Vagina (tissue), 2 donors: ENCODE measurements around the gene MARCHF9. TPM values are rescaled to one million over a fixed set of nuclear protein-coding genes. Genes with fewer than 3 reads are reported as not detected.
A peak's percentile ranks its signal among the peaks of the same experiment; 100 is the strongest.
"Not testable (repeated sequence)": the region's sequence is repeated elsewhere in the genome, so short reads cannot be mapped to it uniquely, and the experiment has no call there.

Source experiments
- DNase-seq, 2 donors: peaks; one replicate each; pipeline ENCODE4 v3.0.0-alpha.2; 2017; ENCODE audit errors: extremely low spot score in 2 of 2
- H3K27ac ChIP-seq: fragments of 200-600 bp; sonication (generic); one replicate; pipeline ENCODE4 v1.5.1; 2019
- H3K27me3 ChIP-seq: fragments of 200-600 bp; sonication (generic); one replicate; pipeline ENCODE4 v1.5.1; 2019
- H3K36me3 ChIP-seq, 2 donors: fragments of 200-600 bp; sonication (generic); one replicate each; pipeline ENCODE4 v1.5.1; 2017 to 2019
- H3K4me1 ChIP-seq: fragments of 200-600 bp; sonication (generic); one replicate; pipeline ENCODE4 v1.5.1; 2019
- H3K4me3 ChIP-seq, 2 donors: fragments of 200-600 bp; sonication (generic); 1 replicate in 1 of 2; 2 replicates in 1 of 2; pipeline ENCODE4 v1.5.1; 2016 to 2019
- H3K9me3 ChIP-seq: fragments of 200-600 bp; sonication (generic); one replicate; pipeline ENCODE4 v1.5.1; 2019
- CTCF ChIP-seq, 3 experiments: fragments of 450-650 bp in 2 of 3; fragments of 200-600 bp in 1 of 3; sonication (generic) in 1 of 3; IDR thresholded peaks; one replicate each; pipeline ENCODE4 v1.5.1; 2017 to 2019; ENCODE audit warnings: antibody characterized with exemption in 3 of 3, mild to moderate bottlenecking in 2 of 3, moderate library complexity in 2 of 3
- POLR2A ChIP-seq, 2 donors: fragments of 450-650 bp; IDR thresholded peaks; one replicate each; pipeline ENCODE4 v1.6.1; 2017; ENCODE audit warnings: antibody characterized with exemption in 2 of 2, mild to moderate bottlenecking in 2 of 2, moderate library complexity in 2 of 2
- POLR2AphosphoS5 ChIP-seq, 2 donors: sonication (generic); formaldehyde crosslinking; IDR thresholded peaks; one replicate each; pipeline ENCODE4 v1.9.0; 2017; ENCODE audit warnings: antibody characterized with exemption in 2 of 2, mild to moderate bottlenecking in 2 of 2, low read depth in 1 of 2; ENCODE audit not compliant: insufficient read depth in 1 of 2
- intact Hi-C: fragments of 100-400 bp; cut with DNase I; formaldehyde crosslinking; loops from one replicate; pipeline ENCODE4 v1.15.1; 2023
- total RNA-seq: library from RNA; depleted of rRNA; stranded (reverse); fragments of >200 nt; gene quantifications from one replicate; pipeline ENCODE4 v1.2.3, GENCODE V29; 2016

Gene MARCHF9
- total RNA-seq, 1 donor from 2014 or later: 8.3 TPM

GRCh38 chr12:57717846-57718640 is 36.9 kb upstream of the MARCHF9 start:
- no peaks in the 10 kb centered on the region for H3K27me3 ChIP-seq
- peak; percentile 56 to 70 for DNase-seq
- intact Hi-C loops: no loop called here
- H3K27ac ChIP-seq: no peak overlapping the region
- no peaks in the 10 kb centered on the region for H3K9me3 ChIP-seq
- H3K4me3 ChIP-seq: no peak overlapping the region
- no peaks in the 10 kb centered on the region for H3K4me1 ChIP-seq
- H3K36me3 ChIP-seq: peaks cover 0 to 66% of the 10 kb centered on the region in 2 donors
- TF ChIP-seq POLR2AphosphoS5 (IDR thresholded peaks at IDR 0.05; ENCODE audit: insufficient read depth in 1 of 2, low read depth in 1 of 2) (no peak), CTCF (IDR thresholded peaks at IDR 0.05) (no peak), POLR2A (IDR thresholded peaks at IDR 0.05) (no peak)

- DNase-seq: peak; percentile 16 to 52
- no peaks in the 10 kb centered on the region for H3K4me1 ChIP-seq
- no peak overlapping the region for H3K4me3 ChIP-seq
- no peaks in the 10 kb centered on the region for H3K27me3 ChIP-seq
- H3K9me3 ChIP-seq: no peaks in the 10 kb centered on the region
- H3K27ac ChIP-seq: no peak overlapping the region
- H3K36me3 ChIP-seq: peaks cover 0 to 62% of the 10 kb centered on the region in 2 donors
- intact Hi-C loops: no loop called here
- TF ChIP-seq POLR2A (IDR thresholded peaks at IDR 0.05): no peak
- TF ChIP-seq POLR2AphosphoS5 (IDR thresholded peaks at IDR 0.05; ENCODE audit: insufficient read depth in 1 of 2, low read depth in 1 of 2): no peak
- no peak for TF ChIP-seq CTCF (IDR thresholded peaks at IDR 0.05)
These were observed 36.0 kb upstream of the MARCHF9 start for GRCh38 chr12:57718641-57719528.

- intact Hi-C loops: no loop called here
- Histone ChIP-seq H3K27me3 (no peaks in the 10 kb centered on the region), H3K4me3 (no peak overlapping the region), H3K4me1 (no peaks in the 10 kb centered on the region), H3K27ac (no peak overlapping the region), H3K36me3 (peaks cover 0 to 62% of the 10 kb centered on the region in 2 donors), H3K9me3 (no peaks in the 10 kb centered on the region)
- TF ChIP-seq CTCF (IDR thresholded peaks at IDR 0.05) (no peak), POLR2A (IDR thresholded peaks at IDR 0.05) (no peak), POLR2AphosphoS5 (IDR thresholded peaks at IDR 0.05; ENCODE audit: insufficient read depth in 1 of 2, low read depth in 1 of 2) (no peak)
- peak; percentile 76 to 88 for DNase-seq
These were observed 34.9 kb upstream of the MARCHF9 start for GRCh38 chr12:57719777-57720605.

- Histone ChIP-seq H3K36me3 (peaks cover 0 to 56% of the 10 kb centered on the region in 2 donors), H3K27me3 (no peaks in the 10 kb centered on the region), H3K4me3 (no peak overlapping the region), H3K9me3 (no peaks in the 10 kb centered on the region), H3K27ac (no peak overlapping the region), H3K4me1 (no peaks in the 10 kb centered on the region)
- no peak for TF ChIP-seq POLR2AphosphoS5 (IDR thresholded peaks at IDR 0.05; ENCODE audit: insufficient read depth in 1 of 2, low read depth in 1 of 2)
- no peak for TF ChIP-seq POLR2A (IDR thresholded peaks at IDR 0.05)
- no peak for TF ChIP-seq CTCF (IDR thresholded peaks at IDR 0.05)
- DNase-seq: peak; percentile 83 to 95
- intact Hi-C loops: no loop called here
These were observed 34.0 kb upstream of the MARCHF9 start for GRCh38 chr12:57720606-57721595.

- H3K4me1 ChIP-seq, H3K27ac ChIP-seq, H3K4me3 ChIP-seq, H3K9me3 ChIP-seq, intact Hi-C loops, H3K27me3 ChIP-seq: not testable (repeated sequence)
- peak; percentile 58 to 62 for DNase-seq
- peaks cover 0 to 45% of the 10 kb centered on the region in 2 donors for H3K36me3 ChIP-seq
These were observed 32.9 kb upstream of the MARCHF9 start for GRCh38 chr12:57721846-57722608.
